Measurements from ENCODE around the gene AUTS2. TPM values are rescaled to one million over a fixed set of nuclear protein-coding genes. Genes with fewer than 3 reads are reported as not detected.

AUTS2 gene
- total RNA-seq, 3 donors from 2014 or later, result 31.5 to 94.3 (median 81.3) TPM

- Histone ChIP-seq H3K27ac (no peak overlapping the region), H3K4me1 (no peaks in the 10 kb centered on the region), H3K27me3 (no peaks in the 10 kb centered on the region), H3K4me3 (no peak overlapping the region), H3K36me3 (no peaks in the 10 kb centered on the region), H3K9me3 (no peaks in the 10 kb centered on the region)
- TF ChIP-seq POLR2A (IDR thresholded peaks at IDR 0.05), result no peak
- intact Hi-C loops (cut with DNase I; ENCODE audit: low total_unique reads), result no loop called here
- DNase-seq (ENCODE audit: low spot score in 2 of 2), result no peak
These were observed 791.4 kb downstream of the AUTS2 start for GRCh38 chr7:70389531-70390151.

- intact Hi-C loops (cut with DNase I; ENCODE audit: low total_unique reads), result no loop called here
- no peaks in the 10 kb centered on the region for H3K4me1 ChIP-seq
These were observed 792.0 kb downstream of the AUTS2 start for GRCh38 chr7:70390251-70390650.

GRCh38 chr7:70392256-70392876 is 794.1 kb downstream of the AUTS2 start:
- no peak for DNase-seq (ENCODE audit: low spot score in 2 of 2)
- Histone ChIP-seq H3K9me3 (no peaks in the 10 kb centered on the region), H3K4me3 (no peak overlapping the region), H3K36me3 (no peaks in the 10 kb centered on the region), H3K27ac (peak overlapping the region; percentile 62 to 87), H3K4me1 (no peaks in the 10 kb centered on the region), H3K27me3 (no peaks in the 10 kb centered on the region)
- TF ChIP-seq POLR2A (IDR thresholded peaks at IDR 0.05) (no peak), POLR2AphosphoS5 (IDR thresholded peaks at IDR 0.05) (no peak), CTCF (IDR thresholded peaks at IDR 0.05) (no peak)
- intact Hi-C loops (cut with DNase I; ENCODE audit: low total_unique reads), result no loop called here

More at GRCh38 chr7:70390251-70390650, 792.0 kb downstream of the AUTS2 start:
- no peak for TF ChIP-seq CTCF (IDR thresholded peaks at IDR 0.05)
- no peak for TF ChIP-seq POLR2A (IDR thresholded peaks at IDR 0.05)
- TF ChIP-seq POLR2AphosphoS5 (IDR thresholded peaks at IDR 0.05), result no peak
- no peak overlapping the region for H3K4me3 ChIP-seq
- no peak for DNase-seq (ENCODE audit: low spot score in 2 of 2)
- no peak overlapping the region for H3K27ac ChIP-seq
- H3K27me3 ChIP-seq, result no peaks in the 10 kb centered on the region
- no peaks in the 10 kb centered on the region for H3K9me3 ChIP-seq
- no peaks in the 10 kb centered on the region for H3K36me3 ChIP-seq

GRCh38 chr7:70392877-70393435 is 794.7 kb downstream of the AUTS2 start:
- Histone ChIP-seq H3K27me3 (no peaks in the 10 kb centered on the region), H3K4me3 (no peak overlapping the region), H3K9me3 (no peaks in the 10 kb centered on the region), H3K36me3 (no peaks in the 10 kb centered on the region), H3K4me1 (no peaks in the 10 kb centered on the region), H3K27ac (peak overlapping the region; percentile 16 to 68)
- DNase-seq (ENCODE audit: low spot score in 2 of 2), result no peak
- TF ChIP-seq POLR2AphosphoS5 (IDR thresholded peaks at IDR 0.05) (no peak), CTCF (IDR thresholded peaks at IDR 0.05) (no peak)
- intact Hi-C loops (cut with DNase I; ENCODE audit: low total_unique reads), result no loop called here

- Histone ChIP-seq H3K27ac (no peak overlapping the region), H3K9me3 (no peaks in the 10 kb centered on the region), H3K27me3 (no peaks in the 10 kb centered on the region), H3K4me3 (no peak overlapping the region), H3K36me3 (no peaks in the 10 kb centered on the region), H3K4me1 (no peaks in the 10 kb centered on the region)
- TF ChIP-seq CTCF (IDR thresholded peaks at IDR 0.05) (no peak), POLR2AphosphoS5 (IDR thresholded peaks at IDR 0.05) (no peak), POLR2A (IDR thresholded peaks at IDR 0.05) (no peak)
- intact Hi-C loops (cut with DNase I; ENCODE audit: low total_unique reads), result no loop called here
- DNase-seq (ENCODE audit: low spot score in 2 of 2), result no peak
These were observed 795.7 kb downstream of the AUTS2 start for GRCh38 chr7:70393956-70394355.

All from breast epithelium (tissue), 4 donors.